GM08714 (cell line): ENCODE data around the gene ACTN3.

Experiments used
- H3K4me3 ChIP-seq: fragments of 200-500 bp; sonication (Bioruptor generic); 2 replicates; pipeline ENCODE4 v1.5.1; 2014; ENCODE audit warnings: mild to moderate bottlenecking, low read length, inconsistent platforms
- ZNF274 ChIP-seq: IDR thresholded peaks from 2 replicates; pipeline ENCODE4 v1.6.1; 2012; ENCODE audit warnings: mild to moderate bottlenecking, low read depth, low read length

ACTN3 gene

DNA sequence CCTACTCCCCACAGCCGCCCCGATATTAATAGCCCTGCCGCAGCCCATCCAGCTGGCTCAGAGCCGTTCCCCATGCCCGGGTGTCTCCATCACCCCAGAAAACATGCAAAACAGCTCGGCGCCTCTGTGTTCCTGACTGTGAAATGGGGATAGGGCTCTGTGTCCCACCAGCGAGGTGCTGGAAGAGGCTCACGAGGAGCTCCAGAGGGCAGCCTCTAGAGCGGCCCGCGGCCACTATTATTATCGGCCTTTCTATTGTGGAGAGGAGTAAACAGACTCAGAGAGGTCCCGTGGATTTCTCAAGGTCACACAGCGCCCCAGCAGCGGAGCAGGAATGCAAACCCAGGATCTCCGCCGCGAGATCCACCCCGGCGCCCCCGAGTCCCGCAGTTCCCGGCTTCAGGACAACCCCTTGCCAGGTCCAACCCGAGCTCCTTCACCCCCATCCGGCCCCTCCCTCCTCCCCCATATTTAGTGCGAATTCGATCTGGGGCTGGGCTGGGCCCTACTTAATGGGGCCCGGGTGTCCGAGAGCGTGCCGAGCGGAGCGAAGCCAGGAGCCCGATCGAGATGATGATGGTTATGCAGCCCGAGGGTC is at the start of gene ACTN3:
TSS of gene ACTN3 (plus strand) at position 536 of the 598 bp plus-strand sequence. CDS start at position 571, 35 bp downstream.
- TF ChIP-seq ZNF274 = no peak
- H3K4me3 ChIP-seq = peak within 1 kb of the TSS; percentile 92

DNA sequence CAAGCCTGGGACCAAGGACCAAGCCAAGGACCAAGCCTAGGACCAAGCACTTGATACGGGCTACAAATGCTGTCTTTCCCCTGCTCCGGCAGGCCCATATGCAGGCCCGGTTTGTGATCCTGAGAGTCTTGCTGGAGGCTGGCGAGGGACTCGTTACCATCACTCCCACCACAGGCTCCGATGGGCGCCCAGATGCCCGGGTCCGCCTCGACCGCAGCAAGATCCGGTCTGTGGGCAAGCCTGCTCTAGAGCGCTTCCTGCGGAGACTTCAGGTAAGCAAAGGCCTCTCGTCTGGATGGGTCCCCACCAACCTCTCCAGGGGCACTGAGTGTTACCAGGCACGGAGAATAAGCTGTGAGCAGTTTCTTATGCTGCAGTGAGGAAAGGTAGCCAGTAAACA is 49.5 kb upstream of the ACTN3 start:
- no peak overlapping the region for H3K4me3 ChIP-seq
- no peak for TF ChIP-seq ZNF274

DNA sequence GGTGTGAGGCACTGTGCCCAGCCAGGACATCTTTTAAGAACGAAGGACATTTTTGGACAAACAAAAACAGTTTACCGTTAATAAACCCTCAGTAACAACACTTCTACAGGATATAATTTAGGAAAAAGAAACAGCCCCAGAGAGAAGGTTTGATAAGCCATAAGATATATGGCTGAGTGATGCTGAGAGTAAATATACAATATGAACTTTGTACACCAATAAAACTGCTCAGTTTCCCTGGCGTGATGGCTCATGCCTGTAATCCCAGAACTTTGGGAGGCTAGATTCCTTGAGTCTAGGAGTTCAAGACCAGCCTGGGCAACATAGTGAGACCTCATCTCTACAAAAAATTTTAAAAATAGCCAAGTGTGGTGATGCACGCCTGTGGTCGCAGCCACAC is 48.2 kb upstream of the ACTN3 start:
- TF ChIP-seq ZNF274 = no peak
- no peak overlapping the region for H3K4me3 ChIP-seq

DNA sequence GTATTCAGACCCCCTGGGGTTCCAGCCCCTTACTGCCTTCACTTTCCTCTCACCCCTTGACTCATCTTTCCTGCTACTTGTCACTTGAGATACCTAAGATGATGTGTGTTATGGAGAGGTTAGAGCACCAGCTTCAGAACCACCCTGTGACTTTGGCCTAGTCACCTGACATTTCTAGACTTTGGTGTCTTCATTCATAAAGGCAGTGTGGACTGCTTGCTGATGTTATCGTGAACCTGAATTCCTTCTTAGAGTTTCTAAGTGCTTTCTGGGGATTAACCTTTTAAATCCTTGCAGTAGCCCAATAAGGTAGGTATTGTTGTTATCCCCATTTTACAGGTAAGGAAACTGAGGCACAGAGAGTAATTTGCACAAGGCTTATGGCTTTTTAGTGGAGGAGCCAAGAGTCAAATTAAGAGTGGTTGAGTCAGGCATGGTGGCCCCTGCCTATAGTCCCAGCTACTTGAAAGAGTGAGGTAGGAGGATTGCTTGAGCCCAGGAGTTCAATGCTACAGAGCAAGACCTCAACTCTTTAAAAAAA is 41.4 kb upstream of the ACTN3 start:
- no peak for TF ChIP-seq ZNF274
- H3K4me3 ChIP-seq = no peak overlapping the region

DNA sequence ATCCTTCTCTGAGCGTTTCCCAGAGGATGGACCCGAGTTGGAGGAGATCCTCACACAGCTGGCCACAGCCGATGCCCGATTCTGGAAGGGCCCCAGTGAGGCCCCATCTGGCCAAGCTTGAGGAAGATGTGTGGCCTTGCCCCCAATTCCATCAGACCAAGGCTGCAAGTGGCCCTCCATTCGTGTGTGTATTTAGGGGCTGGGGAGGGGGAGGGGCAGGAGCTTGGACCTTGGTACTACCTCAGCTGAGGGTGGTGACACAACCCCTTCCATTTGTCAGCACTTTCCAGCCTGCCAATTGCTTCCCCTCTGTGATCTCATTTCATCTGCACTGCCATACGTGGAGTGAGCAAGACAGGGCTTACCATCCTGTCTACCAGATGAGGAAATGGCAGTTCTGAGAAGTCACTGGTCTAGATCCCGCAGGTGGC is 37.6 kb upstream of the ACTN3 start:
- H3K4me3 ChIP-seq = no peak overlapping the region
- no peak for TF ChIP-seq ZNF274

DNA sequence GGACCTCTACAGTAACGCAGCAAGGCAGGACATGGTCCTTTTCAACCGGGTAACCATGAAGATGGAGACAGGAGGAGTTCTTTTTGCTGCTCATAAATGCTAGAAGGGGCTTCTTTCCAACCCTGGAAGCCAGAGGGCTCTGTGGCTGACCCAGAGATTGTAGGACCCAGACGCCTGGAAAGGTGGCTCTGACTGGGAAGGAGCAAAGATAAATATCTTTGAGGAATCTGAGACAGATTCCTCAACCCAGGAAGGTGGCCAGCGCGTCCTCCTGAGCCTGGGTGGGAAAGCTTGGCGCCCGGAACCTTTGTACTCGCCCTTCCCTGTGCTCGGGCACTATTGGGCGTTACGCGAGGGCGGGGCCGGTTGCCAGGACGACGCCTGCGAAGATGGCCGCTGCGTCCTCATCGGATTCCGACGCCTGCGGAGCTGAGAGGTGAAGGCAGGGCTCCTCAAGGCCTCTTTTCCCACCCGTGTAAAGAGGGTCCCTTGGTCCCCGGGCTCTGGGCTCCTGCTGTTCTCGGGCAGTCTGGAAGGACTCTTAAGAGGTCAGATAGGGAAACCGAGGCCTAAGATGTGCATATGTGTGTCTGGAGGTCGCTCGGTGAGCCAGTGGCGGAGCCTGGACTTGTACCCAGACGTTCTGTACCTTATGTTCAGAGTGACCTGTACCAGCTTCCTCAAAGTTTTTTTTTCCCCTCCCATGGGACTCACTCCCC is 36.3 kb upstream of the ACTN3 start, which contains the start of gene BBS1:
TSS of gene BBS1 (plus strand) at position 365 of the 719 bp plus-strand sequence. CDS start at position 390, 25 bp downstream.
- no peak for TF ChIP-seq ZNF274
- H3K4me3 ChIP-seq = peak within 1 kb of the TSS; percentile 86

DNA sequence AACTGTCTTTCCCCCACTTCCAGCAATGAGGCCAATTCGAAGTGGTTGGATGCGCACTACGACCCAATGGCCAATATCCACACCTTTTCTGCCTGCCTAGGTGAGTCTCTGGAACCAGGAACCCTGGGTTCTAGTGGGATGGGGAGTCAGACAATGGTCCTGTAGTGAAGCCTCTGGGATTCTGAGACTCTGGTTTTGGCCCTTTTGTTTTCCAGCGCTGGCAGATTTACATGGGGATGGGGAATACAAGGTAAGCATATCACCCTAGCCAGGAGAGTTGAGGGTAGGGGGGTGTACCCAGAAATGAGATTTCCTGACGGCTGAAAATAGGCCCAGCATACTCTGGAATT is 35.7 kb upstream of the ACTN3 start:
- H3K4me3 ChIP-seq = peak overlapping the region; percentile 86
- TF ChIP-seq ZNF274 = no peak

DNA sequence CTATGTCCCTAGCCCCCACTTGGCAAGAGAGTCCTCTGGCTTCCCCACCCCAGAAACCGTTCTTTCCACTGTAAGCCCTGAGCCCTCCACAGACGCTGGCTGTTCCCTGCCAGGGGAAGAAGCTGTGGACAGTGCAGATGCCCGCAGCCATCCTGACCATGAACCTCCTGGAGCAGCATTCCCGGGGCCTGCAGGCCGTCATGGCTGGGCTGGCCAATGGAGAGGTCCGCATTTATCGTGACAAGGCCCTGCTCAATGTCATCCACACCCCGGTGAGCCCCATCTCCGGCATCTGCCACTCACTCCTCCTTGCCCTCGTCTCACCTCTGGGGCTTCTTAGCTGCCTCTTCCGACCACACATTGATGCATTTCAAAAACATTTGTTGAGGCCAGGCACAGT is 23.1 kb upstream of the ACTN3 start:
- TF ChIP-seq ZNF274 = no peak
- H3K4me3 ChIP-seq = no peak overlapping the region

DNA sequence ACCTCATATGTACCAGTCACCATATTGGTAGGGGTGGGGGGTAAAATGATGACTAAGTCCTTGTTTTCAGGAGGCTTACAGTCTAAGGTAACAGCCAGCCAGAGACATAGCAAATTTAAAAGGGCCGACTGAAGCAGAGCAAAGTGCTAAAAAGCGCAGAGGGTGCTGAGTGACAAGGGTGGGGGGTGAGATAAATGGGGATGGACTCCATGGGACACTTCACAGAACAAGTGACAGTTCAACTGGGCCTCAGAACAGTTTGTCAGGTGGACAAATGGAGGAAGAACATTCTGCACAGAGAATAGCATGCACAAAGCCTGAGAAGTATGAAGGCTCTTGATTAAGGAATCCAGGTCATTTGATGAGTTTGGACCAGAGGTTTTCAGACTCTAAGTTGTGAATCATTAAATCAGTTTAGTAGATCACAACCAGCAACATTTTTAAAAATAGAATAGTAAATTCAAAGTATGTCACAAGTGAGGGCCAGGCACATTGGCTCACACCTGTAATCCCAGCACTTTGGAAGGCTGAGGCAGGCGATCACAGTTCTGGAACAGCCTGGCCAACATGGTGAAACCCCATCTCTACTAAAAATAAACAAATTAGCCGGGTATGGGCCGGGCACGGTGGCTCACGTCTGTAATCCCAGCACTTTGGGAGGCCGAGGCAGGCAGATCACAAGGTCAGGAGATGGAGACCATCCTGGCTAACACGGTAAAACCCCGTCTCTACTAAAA is 22.2 kb upstream of the ACTN3 start:
- no peak for TF ChIP-seq ZNF274
- no peak overlapping the region for H3K4me3 ChIP-seq

DNA sequence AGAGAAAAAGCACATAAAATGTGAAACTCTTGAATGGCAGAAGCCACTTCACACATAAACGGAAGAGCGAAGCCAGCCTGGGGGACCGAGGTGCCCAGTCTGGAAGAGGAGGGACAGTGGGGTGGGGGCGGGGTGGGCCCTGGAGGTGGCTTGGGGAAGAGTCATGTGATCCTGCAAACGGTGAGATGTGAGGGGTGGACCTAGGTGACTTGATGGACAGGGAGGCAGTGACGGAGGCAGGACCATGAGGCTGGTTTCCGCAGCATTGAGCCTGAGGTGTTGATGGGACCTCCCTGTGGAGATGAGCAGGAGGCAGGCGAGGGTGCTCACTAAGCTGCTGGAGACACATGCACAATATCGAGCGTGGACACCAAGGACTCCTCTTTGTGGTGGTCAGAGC is 17.6 kb upstream of the ACTN3 start:
- TF ChIP-seq ZNF274 = no peak
- no peak overlapping the region for H3K4me3 ChIP-seq

DNA sequence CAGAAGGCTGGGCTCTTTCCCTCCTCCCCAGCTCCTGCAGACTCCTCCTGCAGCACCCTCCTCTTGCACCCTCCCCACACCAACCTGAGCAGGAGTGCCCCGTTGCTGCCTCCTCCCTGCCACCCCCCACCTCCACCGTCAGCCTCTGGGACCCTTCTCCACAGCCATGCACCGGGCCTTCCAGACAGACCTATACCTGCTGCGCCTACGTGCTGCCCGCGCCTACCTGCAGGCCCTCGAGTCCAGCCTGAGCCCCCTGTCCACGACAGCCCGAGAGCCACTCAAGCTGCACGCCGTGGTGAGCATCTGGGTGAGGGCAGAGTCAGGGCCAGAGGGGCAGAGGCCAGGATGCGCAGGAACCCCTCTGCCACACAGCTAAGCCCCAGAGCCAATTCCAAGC is 17.0 kb upstream of the ACTN3 start:
- no peak overlapping the region for H3K4me3 ChIP-seq
- TF ChIP-seq ZNF274 = no peak

DNA sequence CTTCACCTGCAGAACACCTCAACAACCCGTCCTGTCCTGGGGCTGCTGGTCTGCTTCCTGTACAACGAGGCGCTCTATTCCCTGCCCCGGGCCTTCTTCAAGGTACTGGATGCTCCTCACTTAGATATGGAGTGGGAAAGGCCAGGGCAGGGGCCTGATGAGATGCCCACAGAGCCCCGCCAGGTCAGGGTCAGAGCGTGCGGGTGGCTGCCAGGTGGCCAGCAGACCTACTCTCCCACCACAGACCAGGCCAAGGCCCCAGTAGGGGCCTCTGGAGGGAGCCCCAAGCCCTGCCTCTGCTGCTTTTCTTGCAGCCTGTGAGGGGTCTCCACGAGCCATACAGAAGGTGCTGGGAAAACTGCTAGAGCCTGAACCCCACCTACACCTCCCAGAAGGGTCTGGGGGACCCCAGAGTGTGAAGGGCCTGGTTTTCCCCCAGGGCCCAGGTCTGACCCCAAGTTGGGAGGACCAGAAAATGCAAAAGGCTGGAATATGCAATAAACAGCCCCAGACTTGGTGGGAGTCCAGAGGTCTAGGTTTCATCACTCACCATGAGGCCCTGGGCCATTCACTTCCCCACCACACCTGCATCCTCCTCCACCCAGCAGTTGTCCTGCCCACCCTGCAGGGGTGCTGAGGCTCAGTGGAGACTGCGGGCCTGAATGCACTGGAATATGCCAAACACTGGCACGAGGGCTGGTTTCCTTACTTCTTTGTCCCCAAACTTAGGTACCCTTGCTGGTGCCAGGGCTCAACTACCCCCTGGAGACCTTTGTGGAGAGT is 15.6 kb upstream of the ACTN3 start:
- no peak for TF ChIP-seq ZNF274
- H3K4me3 ChIP-seq = no peak overlapping the region

DNA sequence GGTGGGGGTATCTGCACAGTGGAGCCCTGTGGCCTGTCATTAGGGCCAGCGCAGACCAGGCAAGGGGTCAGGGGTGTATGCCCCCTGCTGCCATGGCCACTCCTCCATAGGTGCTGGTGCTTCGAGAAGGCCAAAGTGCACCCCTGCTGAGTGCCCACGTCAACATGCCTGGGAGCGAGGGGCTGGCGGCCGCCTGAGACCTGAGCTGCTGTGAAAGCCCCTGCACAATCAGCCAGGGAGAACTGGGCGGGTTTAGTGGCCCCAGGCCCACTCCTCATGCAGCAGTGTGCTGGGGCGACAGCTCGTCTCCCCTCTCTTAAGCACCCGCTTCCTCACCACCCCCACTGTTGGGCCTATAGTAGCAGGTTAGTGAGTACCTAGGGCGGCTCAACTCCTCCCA is 14.9 kb upstream of the ACTN3 start:
- no peak overlapping the region for H3K4me3 ChIP-seq
- TF ChIP-seq ZNF274 = no peak

DNA sequence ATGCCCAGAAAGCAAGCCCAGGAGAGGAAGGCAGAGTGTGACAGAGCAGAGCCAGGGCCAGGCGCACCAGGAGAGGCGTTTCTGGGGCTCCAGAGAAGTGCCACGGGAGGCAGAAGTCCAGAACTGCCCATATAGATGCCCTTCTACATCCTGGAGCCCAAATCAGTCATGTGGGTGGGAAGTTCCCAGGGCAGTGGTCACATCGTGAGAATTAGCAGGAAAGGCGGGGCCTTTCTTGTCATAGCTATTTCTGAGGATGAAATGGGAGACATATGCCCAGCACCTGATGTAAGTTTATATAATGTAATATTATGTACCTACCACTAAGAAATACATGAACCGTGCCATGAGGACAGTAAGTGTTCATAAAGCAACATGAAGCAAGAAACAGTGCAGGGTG is 13.9 kb upstream of the ACTN3 start:
- no peak overlapping the region for H3K4me3 ChIP-seq
- TF ChIP-seq ZNF274 = no peak
